SU-DHL-6 (cell line): ENCODE data around the gene CMTR1.

Experiments used
- H2AFZ ChIP-seq: fragments of 200-600 bp; sonication (generic); 2 replicates; pipeline ENCODE4 v1.6.1; 2014; ENCODE audit warnings: low read depth, mild to moderate bottlenecking, moderate library complexity, mixed read lengths, antibody characterized with exemption, low read length; ENCODE audit not compliant: severe bottlenecking
- H3F3A ChIP-seq: fragments of 200-600 bp; shearing (Covaris generic); 2 replicates; pipeline ENCODE4 v1.6.0; 2016; ENCODE audit warnings: antibody characterized with exemption, mild to moderate bottlenecking; ENCODE audit not compliant: insufficient read depth
- H3K27ac ChIP-seq: fragments of 200-600 bp; sonication (generic); 2 replicates; pipeline ENCODE4 v1.5.1; 2016; ENCODE audit warnings: low read depth, mild to moderate bottlenecking, low read length, moderate library complexity, mixed read lengths
- H3K27me3 ChIP-seq: fragments of 200-600 bp; sonication (generic), shearing (Covaris generic); 2 replicates; pipeline ENCODE4 v1.6.0; 2014; ENCODE audit warnings: mild to moderate bottlenecking, low read length
- H3K36me3 ChIP-seq: fragments of 200-600 bp; sonication (generic); 2 replicates; pipeline ENCODE4 v1.6.1; 2014; ENCODE audit warnings: mild to moderate bottlenecking, low read length, mixed read lengths
- H3K4me2 ChIP-seq: fragments of 300-600, 200-600 bp; shearing (Covaris generic), sonication (generic); 2 replicates; pipeline ENCODE4 v1.6.0; 2014; ENCODE audit warnings: low read length, low read depth, mild to moderate bottlenecking; ENCODE audit not compliant: poor library complexity, severe bottlenecking
- H3K4me3 ChIP-seq: fragments of 200-600 bp; sonication (generic); 2 replicates; pipeline ENCODE4 v1.5.1; 2014; ENCODE audit warnings: antibody characterized with exemption, low read length, mild to moderate bottlenecking, mixed read lengths; ENCODE audit not compliant: insufficient read depth, poor library complexity, severe bottlenecking
- H3K79me2 ChIP-seq: fragments of 200-600 bp; sonication (generic); 2 replicates; pipeline ENCODE4 v1.6.1; 2014; ENCODE audit warnings: mild to moderate bottlenecking, low read length, moderate library complexity; ENCODE audit not compliant: insufficient read depth
- H3K9ac ChIP-seq: fragments of 200-600 bp; sonication (generic); 2 replicates; pipeline ENCODE4 v1.7.0; 2014; ENCODE audit warnings: mild to moderate bottlenecking, low read length
- H3K9me2 ChIP-seq: fragments of 200-600 bp; sonication (generic); replicated peaks from 2 replicates; pipeline ENCODE4 v1.6.1; 2014; ENCODE audit warnings: low read length; ENCODE audit not compliant: insufficient read depth
- H3K9me3 ChIP-seq: fragments of 200-600 bp; sonication (generic); 2 replicates; pipeline ENCODE4 v1.6.1; 2014; ENCODE audit warnings: low read length, mixed read lengths; ENCODE audit not compliant: insufficient read depth
- H4K20me1 ChIP-seq: fragments of 200-600 bp; sonication (generic); 2 replicates; pipeline ENCODE4 v1.6.1; 2014; ENCODE audit warnings: low read depth, mild to moderate bottlenecking, antibody characterized with exemption, low read length, moderate library complexity, mixed read lengths
- CTCF ChIP-seq: fragments of 200-600 bp; sonication (generic); IDR thresholded peaks from one replicate; pipeline ENCODE4 v1.5.1; 2017; ENCODE audit warnings: antibody characterized with exemption, mild to moderate bottlenecking, low read length, moderate library complexity; ENCODE audit not compliant: insufficient read depth, poor library complexity, severe bottlenecking
- EZH2phosphoT487 ChIP-seq: fragments of 200-600 bp; sonication (generic), shearing (Covaris generic); conservative IDR thresholded peaks from 2 replicates; pipeline ENCODE4 v1.6.1; 2018; ENCODE audit warnings: mild to moderate bottlenecking, antibody characterized with exemption, low read length, moderate library complexity, mixed read lengths

CMTR1 gene

GRCh38 chr6:37492236-37492972, 59.4 kb downstream of the CMTR1 start:
- H3K4me3 ChIP-seq: no peak overlapping the region
- H2AFZ ChIP-seq: no peak overlapping the region
- H3K4me2 ChIP-seq: no peak overlapping the region

GRCh38 chr6:37492991-37493660, 60.1 kb downstream of the CMTR1 start:
- no peaks in the 10 kb centered on the region for H3K9me3 ChIP-seq
- TF ChIP-seq CTCF (no peak), EZH2phosphoT487 (no peak)
- no peak overlapping the region for H2AFZ ChIP-seq
- no peak overlapping the region for H3K4me2 ChIP-seq
- H3K36me3 ChIP-seq: no peaks in the 10 kb centered on the region
- H3K27ac ChIP-seq: no peak overlapping the region
- H4K20me1 ChIP-seq: no peaks in the 10 kb centered on the region; the same call in 1 of the 2 replicates
- H3F3A ChIP-seq: no peaks in the 10 kb centered on the region
- H3K9ac ChIP-seq: no peak overlapping the region
- no peaks in the 10 kb centered on the region for H3K27me3 ChIP-seq
- peaks cover 80% of the 10 kb centered on the region for H3K79me2 ChIP-seq
- no peak overlapping the region for H3K4me3 ChIP-seq
- no peaks in the 10 kb centered on the region for H3K9me2 ChIP-seq

More at GRCh38 chr6:37492236-37492972, 59.4 kb downstream of the CMTR1 start:
- TF ChIP-seq CTCF: no peak
- no peak for TF ChIP-seq EZH2phosphoT487
- Histone ChIP-seq H3K9me2 (no peaks in the 10 kb centered on the region), H4K20me1 (no peaks in the 10 kb centered on the region; the same call in 1 of the 2 replicates), H3K9me3 (no peaks in the 10 kb centered on the region), H3K27me3 (no peaks in the 10 kb centered on the region), H3F3A (no peaks in the 10 kb centered on the region), H3K9ac (no peak overlapping the region), H3K36me3 (no peaks in the 10 kb centered on the region), H3K27ac (no peak overlapping the region), H3K79me2 (peaks cover 73% of the 10 kb centered on the region)

- no peak overlapping the region for H2AFZ ChIP-seq
- H3K27me3 ChIP-seq: no peaks in the 10 kb centered on the region
- H3K4me3 ChIP-seq: no peak overlapping the region
- no peaks in the 10 kb centered on the region for H3K36me3 ChIP-seq
- no peaks in the 10 kb centered on the region; the same call in 1 of the 2 replicates for H4K20me1 ChIP-seq
- H3K9ac ChIP-seq: no peak overlapping the region
- H3F3A ChIP-seq: no peaks in the 10 kb centered on the region
- no peaks in the 10 kb centered on the region for H3K9me3 ChIP-seq
- no peak for TF ChIP-seq CTCF
- TF ChIP-seq EZH2phosphoT487: no peak
- no peaks in the 10 kb centered on the region for H3K9me2 ChIP-seq
- peaks cover 84% of the 10 kb centered on the region for H3K79me2 ChIP-seq
- H3K4me2 ChIP-seq: no peak overlapping the region
- no peak overlapping the region for H3K27ac ChIP-seq
Observed at GRCh38 chr6:37493661-37493995, 60.6 kb downstream of the CMTR1 start.
